SU-DHL-6 (cell line): ENCODE results near the gene ANK3.

Experiments
- H2AFZ ChIP-seq: fragments of 200-600 bp; sonication (generic); 2 replicates; pipeline ENCODE4 v1.6.1; 2014; ENCODE audit warnings: low read depth, mild to moderate bottlenecking, moderate library complexity, mixed read lengths, antibody characterized with exemption, low read length; ENCODE audit not compliant: severe bottlenecking
- H3F3A ChIP-seq: fragments of 200-600 bp; shearing (Covaris generic); 2 replicates; pipeline ENCODE4 v1.6.0; 2016; ENCODE audit warnings: antibody characterized with exemption, mild to moderate bottlenecking; ENCODE audit not compliant: insufficient read depth
- H3K27ac ChIP-seq: fragments of 200-600 bp; sonication (generic); 2 replicates; pipeline ENCODE4 v1.5.1; 2016; ENCODE audit warnings: low read depth, mild to moderate bottlenecking, low read length, moderate library complexity, mixed read lengths
- H3K27me3 ChIP-seq: fragments of 200-600 bp; sonication (generic), shearing (Covaris generic); 2 replicates; pipeline ENCODE4 v1.6.0; 2014; ENCODE audit warnings: mild to moderate bottlenecking, low read length
- H3K36me3 ChIP-seq: fragments of 200-600 bp; sonication (generic); 2 replicates; pipeline ENCODE4 v1.6.1; 2014; ENCODE audit warnings: mild to moderate bottlenecking, low read length, mixed read lengths
- H3K4me2 ChIP-seq: fragments of 300-600, 200-600 bp; shearing (Covaris generic), sonication (generic); 2 replicates; pipeline ENCODE4 v1.6.0; 2014; ENCODE audit warnings: low read length, low read depth, mild to moderate bottlenecking; ENCODE audit not compliant: poor library complexity, severe bottlenecking
- H3K4me3 ChIP-seq: fragments of 200-600 bp; sonication (generic); 2 replicates; pipeline ENCODE4 v1.5.1; 2014; ENCODE audit warnings: antibody characterized with exemption, low read length, mild to moderate bottlenecking, mixed read lengths; ENCODE audit not compliant: insufficient read depth, poor library complexity, severe bottlenecking
- H3K79me2 ChIP-seq: fragments of 200-600 bp; sonication (generic); 2 replicates; pipeline ENCODE4 v1.6.1; 2014; ENCODE audit warnings: mild to moderate bottlenecking, low read length, moderate library complexity; ENCODE audit not compliant: insufficient read depth
- H3K9ac ChIP-seq: fragments of 200-600 bp; sonication (generic); 2 replicates; pipeline ENCODE4 v1.7.0; 2014; ENCODE audit warnings: mild to moderate bottlenecking, low read length
- H3K9me2 ChIP-seq: fragments of 200-600 bp; sonication (generic); replicated peaks from 2 replicates; pipeline ENCODE4 v1.6.1; 2014; ENCODE audit warnings: low read length; ENCODE audit not compliant: insufficient read depth
- H3K9me3 ChIP-seq: fragments of 200-600 bp; sonication (generic); 2 replicates; pipeline ENCODE4 v1.6.1; 2014; ENCODE audit warnings: low read length, mixed read lengths; ENCODE audit not compliant: insufficient read depth
- H4K20me1 ChIP-seq: fragments of 200-600 bp; sonication (generic); 2 replicates; pipeline ENCODE4 v1.6.1; 2014; ENCODE audit warnings: low read depth, mild to moderate bottlenecking, antibody characterized with exemption, low read length, moderate library complexity, mixed read lengths
- EZH2phosphoT487 ChIP-seq: fragments of 200-600 bp; sonication (generic), shearing (Covaris generic); conservative IDR thresholded peaks from 2 replicates; pipeline ENCODE4 v1.6.1; 2018; ENCODE audit warnings: mild to moderate bottlenecking, antibody characterized with exemption, low read length, moderate library complexity, mixed read lengths
- TF ChIP-seq, protein P1 (sequence below): fragments of 200-600 bp; sonication (generic); IDR thresholded peaks from one replicate; pipeline ENCODE4 v1.5.1; 2017; ENCODE audit warnings: antibody characterized with exemption, mild to moderate bottlenecking, low read length, moderate library complexity; ENCODE audit not compliant: insufficient read depth, poor library complexity, severe bottlenecking

Gene ANK3

DNA sequence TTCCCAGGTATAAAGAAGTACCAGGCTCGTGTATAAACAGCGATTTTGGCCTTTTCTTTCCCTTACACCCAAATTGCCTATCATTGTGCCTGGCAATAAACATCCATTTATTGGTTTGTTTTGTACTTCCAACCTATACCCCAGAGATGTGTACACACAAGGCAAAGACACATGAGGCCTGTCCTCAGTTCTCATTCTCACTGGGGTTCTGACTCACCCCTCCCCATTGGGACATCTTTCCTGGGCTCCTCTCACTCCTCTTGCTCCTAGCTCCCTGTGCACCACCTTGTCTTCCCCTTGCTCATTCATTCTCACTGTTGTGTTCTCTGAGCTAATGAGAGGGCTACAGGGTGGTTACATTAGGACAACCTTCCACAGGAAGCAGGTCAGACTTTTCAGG lies 240.7 kb downstream of the ANK3 start:
- no peaks in the 10 kb centered on the region for H3K27me3 ChIP-seq
- no peaks in the 10 kb centered on the region for H3K79me2 ChIP-seq
- no peak overlapping the region for H3K27ac ChIP-seq
- H3K36me3 ChIP-seq, result peaks cover 5% of the 10 kb centered on the region
- no peaks in the 10 kb centered on the region for H3K9me3 ChIP-seq
- H3K9ac ChIP-seq, result no peak overlapping the region
- H3F3A ChIP-seq, result no peaks in the 10 kb centered on the region
- H3K4me3 ChIP-seq, result no peak overlapping the region
- no peak overlapping the region for H2AFZ ChIP-seq
- H3K9me2 ChIP-seq, result no peaks in the 10 kb centered on the region
- TF ChIP-seq, protein P1, sequence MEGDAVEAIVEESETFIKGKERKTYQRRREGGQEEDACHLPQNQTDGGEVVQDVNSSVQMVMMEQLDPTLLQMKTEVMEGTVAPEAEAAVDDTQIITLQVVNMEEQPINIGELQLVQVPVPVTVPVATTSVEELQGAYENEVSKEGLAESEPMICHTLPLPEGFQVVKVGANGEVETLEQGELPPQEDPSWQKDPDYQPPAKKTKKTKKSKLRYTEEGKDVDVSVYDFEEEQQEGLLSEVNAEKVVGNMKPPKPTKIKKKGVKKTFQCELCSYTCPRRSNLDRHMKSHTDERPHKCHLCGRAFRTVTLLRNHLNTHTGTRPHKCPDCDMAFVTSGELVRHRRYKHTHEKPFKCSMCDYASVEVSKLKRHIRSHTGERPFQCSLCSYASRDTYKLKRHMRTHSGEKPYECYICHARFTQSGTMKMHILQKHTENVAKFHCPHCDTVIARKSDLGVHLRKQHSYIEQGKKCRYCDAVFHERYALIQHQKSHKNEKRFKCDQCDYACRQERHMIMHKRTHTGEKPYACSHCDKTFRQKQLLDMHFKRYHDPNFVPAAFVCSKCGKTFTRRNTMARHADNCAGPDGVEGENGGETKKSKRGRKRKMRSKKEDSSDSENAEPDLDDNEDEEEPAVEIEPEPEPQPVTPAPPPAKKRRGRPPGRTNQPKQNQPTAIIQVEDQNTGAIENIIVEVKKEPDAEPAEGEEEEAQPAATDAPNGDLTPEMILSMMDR, result no peak
- TF ChIP-seq EZH2phosphoT487, result no peak
- no peaks in the 10 kb centered on the region for H4K20me1 ChIP-seq
- no peak overlapping the region for H3K4me2 ChIP-seq

DNA sequence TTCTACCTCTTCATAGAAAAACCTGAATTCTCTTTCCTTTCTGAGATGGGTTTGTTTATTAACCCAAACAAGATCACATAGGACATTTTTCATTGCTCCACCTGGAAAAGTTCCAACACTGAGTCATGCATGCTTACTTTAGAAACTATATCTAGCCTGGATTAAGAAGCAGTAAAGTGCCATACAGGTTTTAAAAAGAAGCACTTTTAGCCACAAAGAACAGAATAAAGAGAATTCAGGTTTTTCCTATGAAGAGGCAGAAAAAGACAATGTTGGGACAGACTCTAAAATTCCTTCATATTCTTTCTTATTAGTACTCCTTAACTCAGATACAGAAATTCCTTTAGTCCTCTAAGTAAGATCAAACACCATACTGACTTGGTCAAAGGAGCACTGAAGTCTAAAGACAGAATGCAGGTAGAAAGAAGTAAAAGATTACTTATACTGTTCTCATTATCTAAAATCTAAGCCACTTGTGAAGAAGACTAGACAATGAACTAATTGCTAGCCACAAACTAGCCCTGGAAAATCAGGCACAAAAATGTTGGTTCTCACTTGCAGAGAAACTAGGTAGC lies 241.3 kb downstream of the ANK3 start:
- Histone ChIP-seq H3K36me3 (peaks cover 5% of the 10 kb centered on the region), H3K27ac (no peak overlapping the region), H3K27me3 (no peaks in the 10 kb centered on the region), H3K79me2 (no peaks in the 10 kb centered on the region), H3K9me3 (no peaks in the 10 kb centered on the region), H2AFZ (no peak overlapping the region), H3K9ac (no peak overlapping the region), H3K9me2 (no peaks in the 10 kb centered on the region), H3K4me3 (no peak overlapping the region), H3F3A (no peaks in the 10 kb centered on the region), H4K20me1 (no peaks in the 10 kb centered on the region), H3K4me2 (no peak overlapping the region)
- TF ChIP-seq, protein P1, result no peak
- no peak for TF ChIP-seq EZH2phosphoT487

DNA sequence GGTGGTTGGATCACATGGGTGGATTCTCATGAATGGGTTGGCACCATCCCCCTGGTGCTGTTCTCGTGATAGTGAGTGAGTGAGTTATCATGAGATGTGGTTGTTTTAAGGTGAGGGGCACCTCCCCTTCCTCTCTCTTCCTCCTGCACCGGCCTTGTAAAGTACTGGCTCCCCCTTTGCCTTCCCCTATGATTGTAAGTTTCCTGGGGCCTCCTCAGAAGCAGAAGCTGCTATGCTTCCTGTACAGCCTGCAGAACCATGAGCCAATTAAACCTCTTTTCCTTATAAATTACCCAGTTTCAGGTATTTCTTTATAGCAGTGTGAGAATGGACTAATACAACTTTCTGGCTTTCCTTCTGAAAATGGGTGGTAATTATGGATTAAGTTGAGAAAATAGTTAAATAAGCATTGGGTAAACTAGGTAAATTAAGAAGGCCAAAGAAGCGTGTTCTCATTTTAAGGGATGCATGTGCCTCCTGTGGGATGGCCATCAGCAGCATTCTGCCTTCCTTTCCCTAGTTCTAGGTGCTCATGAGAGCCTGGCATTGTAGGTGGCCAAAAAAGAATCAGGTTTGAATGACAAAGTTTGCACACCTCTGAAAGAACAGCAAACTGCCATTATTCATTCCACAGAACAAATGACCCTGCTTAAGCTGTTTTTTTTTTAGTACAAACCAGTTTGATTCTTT lies 242.0 kb downstream of the ANK3 start:
- H3K27me3 ChIP-seq, result no peaks in the 10 kb centered on the region
- no peak overlapping the region for H3K27ac ChIP-seq
- H3K4me2 ChIP-seq, result no peak overlapping the region
- H3K36me3 ChIP-seq, result peaks cover under 1% of the 10 kb centered on the region; the same call in 1 of the 2 replicates
- H3K79me2 ChIP-seq, result no peaks in the 10 kb centered on the region
- no peaks in the 10 kb centered on the region for H3K9me2 ChIP-seq
- H3K9ac ChIP-seq, result no peak overlapping the region
- no peak overlapping the region for H3K4me3 ChIP-seq
- H4K20me1 ChIP-seq, result no peaks in the 10 kb centered on the region
- H3F3A ChIP-seq, result no peaks in the 10 kb centered on the region
- no peaks in the 10 kb centered on the region for H3K9me3 ChIP-seq
- H2AFZ ChIP-seq, result no peak overlapping the region
- TF ChIP-seq EZH2phosphoT487, result no peak
- TF ChIP-seq, protein P1, result no peak
